ENCODE measurements around the gene STUM. TPM values are rescaled to one million over a fixed set of nuclear protein-coding genes. Genes with fewer than 3 reads are reported as not detected.

Gene STUM
- total and polyA plus RNA-seq, 4 donors, result 0.13 to 3.0 (median 1.7) TPM

GRCh38 chr1:226657895-226658545, 109.5 kb downstream of the STUM start:
- intact Hi-C loops (cut with DNase I), result loop anchor here in 1 of 2 donors (5.0 kb wide), 1 partner anchor 79 kb away; the partner anchor contains the start of gene ITPKB
- no peaks in the 10 kb centered on the region for H3K9me3 ChIP-seq (ENCODE audit: control insufficient read depth, low read length)
- peaks cover 0 to 5% of the 10 kb centered on the region in 2 donors for H3K4me1 ChIP-seq (ENCODE audit: control insufficient read depth in 1 of 2, insufficient read depth in 2 of 2, low read length in 2 of 2)
- no peaks in the 10 kb centered on the region for H3K27me3 ChIP-seq (ENCODE audit: control insufficient read depth in 1 of 2, insufficient read depth in 2 of 2, low read length in 1 of 2)
- DNase-seq, result peak; percentile 44 to 74
- peak overlapping the region; percentile 14 to 32 for H3K27ac ChIP-seq (ENCODE audit: low read depth in 1 of 2, low read length in 2 of 2)
- H3K4me3 ChIP-seq (ENCODE audit: low read length in 2 of 2), result no peak overlapping the region
- H3K36me3 ChIP-seq (ENCODE audit: control insufficient read depth in 1 of 2, insufficient read depth in 2 of 2, low read length in 1 of 2), result no peaks in the 10 kb centered on the region
- no peak for ATAC-seq (ENCODE audit: low FRiP score)
- 13 to 22% methylated on average over 10 of the region's 10 CpGs for WGBS, 2 donors

- Histone ChIP-seq H3K27ac (ENCODE audit: low read depth in 1 of 2, low read length in 2 of 2) (peak overlapping the region in 1 of 2 donors; percentile 19), H3K9me3 (ENCODE audit: control insufficient read depth, low read length) (no peaks in the 10 kb centered on the region), H3K4me1 (ENCODE audit: control insufficient read depth in 1 of 2, insufficient read depth in 2 of 2, low read length in 2 of 2) (peaks cover 0 to 5% of the 10 kb centered on the region in 2 donors), H3K4me3 (ENCODE audit: low read length in 2 of 2) (no peak overlapping the region), H3K27me3 (ENCODE audit: control insufficient read depth in 1 of 2, insufficient read depth in 2 of 2, low read length in 1 of 2) (no peaks in the 10 kb centered on the region), H3K36me3 (ENCODE audit: control insufficient read depth in 1 of 2, insufficient read depth in 2 of 2, low read length in 1 of 2) (no peaks in the 10 kb centered on the region)
- DNase-seq, result peak; percentile 37 to 60
- 68 to 71% methylated on average over 22 of the region's 22 CpGs for WGBS, 2 donors
- ATAC-seq (ENCODE audit: low FRiP score), result no peak
- intact Hi-C loops (cut with DNase I), result loop anchor here in 1 of 2 donors (5.0 kb wide), 1 partner anchor 79 kb away; the partner anchor contains the start of gene ITPKB
These were observed 110.1 kb downstream of the STUM start for GRCh38 chr1:226658546-226659125.

Other genes starting within 250 kb of the STUM start
- 1 to 10 TPM; 1.8 to 2.7 TPM for gene LIN9, start 239.6 kb upstream of the STUM start, total RNA-seq
- 1 to 10 TPM; 1.7 to 4.1 TPM for gene LIN9, start 239.6 kb upstream of the STUM start, polyA plus RNA-seq
- 10 to 100 TPM; 38.4 to 50.0 TPM for gene PARP1, start 140.7 kb upstream of the STUM start, total RNA-seq
- 10 to 100 TPM; 11.9 to 16.4 TPM for gene PARP1, start 140.7 kb upstream of the STUM start, polyA plus RNA-seq
- 10 to 100 TPM; 16.8 to 31.8 TPM for gene ITPKB, start 190.5 kb downstream of the STUM start, total RNA-seq
- 1 to 10 TPM; 2.1 to 6.6 TPM for gene ITPKB, start 190.5 kb downstream of the STUM start, polyA plus RNA-seq